Measurements from ENCODE around the gene SHTN1. TPM values are rescaled to one million over a fixed set of nuclear protein-coding genes. Genes with fewer than 3 reads are reported as not detected.

SHTN1 gene
- polyA plus RNA-seq, 1 donor (not counting 4 experiments of a cell fraction or from before 2014, with no cell fraction given): 21.3 TPM

GRCh38 chr10:116912162-116912561, 92.8 kb downstream of the SHTN1 start:
- Histone ChIP-seq H3K4me2 (ENCODE audit: control insufficient read depth, extremely low read depth, insufficient read depth, low read depth, low read length) (no peak overlapping the region), H3K9ac (ENCODE audit: control insufficient read depth, extremely low read depth, insufficient read depth, low read length) (no peak overlapping the region), H3K27ac (ENCODE audit: control insufficient read depth, insufficient read depth, low read length) (no peak overlapping the region), H3K79me2 (ENCODE audit: control insufficient read depth, insufficient read depth, low read length) (no peaks in the 10 kb centered on the region), H3K9me1 (ENCODE audit: control insufficient read depth, extremely low read depth, insufficient read depth, low read length) (no peaks in the 10 kb centered on the region), H3K27me3 (ENCODE audit: control insufficient read depth, extremely low read depth, insufficient read depth, low read length) (no peaks in the 10 kb centered on the region), H4K20me1 (ENCODE audit: control insufficient read depth, extremely low read depth, insufficient read depth, low read length) (no peaks in the 10 kb centered on the region), H3K9me3 (ENCODE audit: control insufficient read depth, low read depth, low read length) (no peaks in the 10 kb centered on the region), H3K4me1 (ENCODE audit: control insufficient read depth, extremely low read depth, insufficient read depth, low read length) (no peaks in the 10 kb centered on the region), H3K4me3 (ENCODE audit: control insufficient read depth in 2 of 3, extremely low read depth in 1 of 3, insufficient read depth in 2 of 3, low read depth in 1 of 3, low read length in 3 of 3) (no peak overlapping the region), H3K36me3 (ENCODE audit: control insufficient read depth in 2 of 2, extremely low read depth in 1 of 2, insufficient read depth in 2 of 2, low read length in 2 of 2) (peaks cover 3 to 11% of the 10 kb centered on the region in 2 experiments), H2AFZ (ENCODE audit: control insufficient read depth, low read length) (no peak overlapping the region)
- TF ChIP-seq EZH2 (IDR thresholded peaks at IDR 0.05; ENCODE audit: low read length) (no peak), CTCF (optimal IDR thresholded peaks at IDR 0.05 in 1 of 3, IDR thresholded peaks at IDR 0.05 in 1 of 3, conservative IDR thresholded peaks at IDR 0.05 in 1 of 3; ENCODE audit: extremely low read depth in 1 of 3, insufficient read depth in 2 of 3, low read length in 3 of 3) (no peak)
- DNase-seq (ENCODE audit: low read depth, low spot score) (no peak), FAIRE-seq (no peak)
- dilution Hi-C loops (cut with MboI; ENCODE audit: extremely low pct_ligation_motif_present, low sequenced_read_pairs): no loop called here

- dilution Hi-C loops (cut with MboI; ENCODE audit: extremely low pct_ligation_motif_present, low sequenced_read_pairs): no loop called here
- no peaks in the 10 kb centered on the region for H3K4me1 ChIP-seq (ENCODE audit: control insufficient read depth, extremely low read depth, insufficient read depth, low read length)
- H3K4me3 ChIP-seq (ENCODE audit: control insufficient read depth in 2 of 3, extremely low read depth in 1 of 3, insufficient read depth in 2 of 3, low read depth in 1 of 3, low read length in 3 of 3): no peak overlapping the region
- no peak overlapping the region for H2AFZ ChIP-seq (ENCODE audit: control insufficient read depth, low read length)
- no peaks in the 10 kb centered on the region for H3K9me3 ChIP-seq (ENCODE audit: control insufficient read depth, low read depth, low read length)
- H3K27me3 ChIP-seq (ENCODE audit: control insufficient read depth, extremely low read depth, insufficient read depth, low read length): no peaks in the 10 kb centered on the region
- DNase-seq (ENCODE audit: low read depth, low spot score) (no peak), FAIRE-seq (no peak)
- no peaks in the 10 kb centered on the region for H3K9me1 ChIP-seq (ENCODE audit: control insufficient read depth, extremely low read depth, insufficient read depth, low read length)
- no peaks in the 10 kb centered on the region for H4K20me1 ChIP-seq (ENCODE audit: control insufficient read depth, extremely low read depth, insufficient read depth, low read length)
- H3K27ac ChIP-seq (ENCODE audit: control insufficient read depth, insufficient read depth, low read length): no peak overlapping the region
- TF ChIP-seq EZH2 (IDR thresholded peaks at IDR 0.05; ENCODE audit: low read length): no peak
- no peak for TF ChIP-seq CTCF (optimal IDR thresholded peaks at IDR 0.05 in 1 of 3, IDR thresholded peaks at IDR 0.05 in 1 of 3, conservative IDR thresholded peaks at IDR 0.05 in 1 of 3; ENCODE audit: extremely low read depth in 1 of 3, insufficient read depth in 2 of 3, low read length in 3 of 3)
- no peaks in the 10 kb centered on the region for H3K79me2 ChIP-seq (ENCODE audit: control insufficient read depth, insufficient read depth, low read length)
- H3K9ac ChIP-seq (ENCODE audit: control insufficient read depth, extremely low read depth, insufficient read depth, low read length): no peak overlapping the region
- H3K36me3 ChIP-seq (ENCODE audit: control insufficient read depth in 2 of 2, extremely low read depth in 1 of 2, insufficient read depth in 2 of 2, low read length in 2 of 2): peaks cover 3 to 15% of the 10 kb centered on the region in 2 experiments
- no peak overlapping the region for H3K4me2 ChIP-seq (ENCODE audit: control insufficient read depth, extremely low read depth, insufficient read depth, low read depth, low read length)
These were observed 94.1 kb downstream of the SHTN1 start for GRCh38 chr10:116910910-116911309.

Data from keratinocyte (primary cell).